Activated effector memory CD4-positive, alpha-beta T cell treated with Interleukin-2 at 50 U/mL for 16 hours (primary cell): ENCODE results near the gene ZMYND8.
"Not testable (repeated sequence)": the region's sequence is repeated elsewhere in the genome, so short reads cannot be mapped to it uniquely, and the experiment has no call there.

Source experiments
- DNase-seq: peaks from one replicate; pipeline ENCODE4 v3.0.0-alpha.2; 2020

Gene ZMYND8

GRCh38 chr20:47309806-47310426 is 46.6 kb downstream of the ZMYND8 start:
- no peak for DNase-seq

GRCh38 chr20:47309394-47309793 is 47.1 kb downstream of the ZMYND8 start:
- no peak for DNase-seq

DNA sequence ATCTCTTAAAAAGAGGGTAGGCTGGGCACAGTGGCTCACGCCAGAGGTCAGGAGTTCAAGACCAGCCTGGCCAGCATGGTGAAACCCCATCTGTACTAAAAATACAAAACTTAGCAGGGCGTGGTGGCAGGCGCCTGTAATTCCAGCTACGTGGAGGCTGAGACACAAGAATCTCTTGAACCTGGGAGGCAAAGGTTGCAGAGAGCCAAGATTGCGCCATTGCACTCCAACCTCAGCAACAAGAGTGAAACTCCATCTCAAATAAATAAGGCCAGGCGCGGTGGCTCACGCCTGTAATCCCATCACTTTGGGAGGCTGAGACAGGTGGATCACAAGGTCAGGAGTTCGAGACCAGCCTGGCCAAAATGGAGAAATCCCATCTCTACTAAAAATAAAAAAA is 48.9 kb downstream of the ZMYND8 start:
- DNase-seq, result not testable (repeated sequence)

DNA sequence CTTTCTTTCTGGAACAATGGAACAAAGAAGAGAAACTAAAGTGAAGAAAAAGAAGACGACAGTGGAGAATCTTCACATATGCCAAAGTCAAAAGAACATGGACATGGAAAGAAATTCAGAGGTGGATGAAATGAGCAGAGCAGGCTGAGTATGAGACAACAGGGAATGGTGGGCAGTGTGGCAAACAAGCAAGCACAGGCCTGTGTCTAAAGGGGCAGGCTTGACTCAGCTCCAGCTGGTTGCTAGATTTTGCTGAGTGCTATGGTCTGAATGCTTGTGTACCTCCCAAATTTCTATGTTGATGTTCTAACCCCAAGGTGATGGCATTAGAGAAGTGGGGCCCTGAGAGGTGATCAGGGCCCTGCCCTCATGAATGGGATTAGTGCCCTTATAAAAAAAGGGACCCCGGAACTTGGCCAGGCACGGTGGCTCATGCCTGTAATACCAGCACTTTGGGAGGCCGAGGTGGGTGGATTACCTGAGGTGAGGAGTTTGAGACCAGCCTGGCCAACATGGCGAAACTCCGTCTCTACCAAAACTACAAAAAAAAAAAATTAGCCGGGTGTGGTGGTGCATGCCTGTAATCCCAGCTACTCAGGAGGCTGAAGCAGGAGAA is 49.6 kb downstream of the ZMYND8 start:
- no peak for DNase-seq

- DNase-seq, result no peak
Observed at GRCh38 chr20:47306095-47306494, 50.4 kb downstream of the ZMYND8 start.

DNA sequence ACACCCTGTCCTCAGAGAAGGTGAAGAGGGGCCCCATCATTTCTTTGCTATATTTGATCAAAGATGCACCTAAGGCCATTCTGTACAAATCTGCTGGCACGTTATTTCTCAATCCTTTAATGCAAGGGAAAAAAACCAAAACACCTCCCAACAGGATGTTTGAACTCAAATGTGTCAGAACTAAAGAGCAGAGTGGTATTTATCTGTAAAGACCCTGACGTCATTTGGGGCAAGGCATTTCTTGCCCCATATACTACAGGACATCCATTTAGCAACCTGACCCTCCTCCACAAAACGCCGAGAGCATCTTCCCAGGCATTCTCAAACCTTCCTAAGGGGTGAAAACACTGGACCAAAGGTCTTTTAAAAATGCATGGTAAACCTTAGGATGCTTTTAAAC is 50.8 kb downstream of the ZMYND8 start:
- DNase-seq, result no peak

DNA sequence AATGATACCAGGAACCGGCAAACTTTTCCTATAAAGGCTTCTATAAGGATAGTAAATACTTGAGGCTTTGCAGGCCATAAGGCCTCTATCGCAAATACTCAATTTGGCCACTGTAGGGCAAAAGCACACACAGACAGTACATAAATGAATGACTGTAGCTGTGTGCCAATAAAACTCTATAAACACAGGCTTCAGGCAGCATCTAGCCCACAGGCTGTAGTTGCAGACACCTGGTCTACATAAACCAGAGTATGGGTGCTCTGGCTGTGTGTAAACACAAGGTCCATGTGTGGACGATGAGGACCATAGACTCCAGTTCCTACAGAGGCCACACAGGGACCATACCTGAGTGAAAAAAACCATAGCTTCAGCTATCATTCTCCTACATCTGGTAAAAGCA is 52.2 kb downstream of the ZMYND8 start:
- DNase-seq, result no peak

DNA sequence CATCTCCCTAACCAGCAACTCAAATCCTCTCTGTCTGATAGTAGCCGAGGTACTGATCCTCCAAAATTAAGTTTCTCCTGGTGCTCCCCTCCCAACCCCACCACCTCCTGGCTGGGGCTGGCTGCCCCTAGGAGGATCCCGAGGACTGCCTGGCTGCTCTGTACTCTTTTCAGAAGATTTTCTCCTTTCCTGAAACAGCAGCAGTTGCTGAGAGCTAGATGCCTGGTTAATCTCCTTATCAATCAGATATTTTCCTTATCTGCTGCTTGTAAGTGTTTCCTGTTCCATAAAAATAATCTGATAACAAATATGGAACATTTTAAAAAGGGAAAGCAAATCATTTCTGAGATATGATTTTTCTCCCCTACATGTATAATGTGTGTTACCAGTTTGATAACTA is 52.8 kb downstream of the ZMYND8 start:
- no peak for DNase-seq

DNA sequence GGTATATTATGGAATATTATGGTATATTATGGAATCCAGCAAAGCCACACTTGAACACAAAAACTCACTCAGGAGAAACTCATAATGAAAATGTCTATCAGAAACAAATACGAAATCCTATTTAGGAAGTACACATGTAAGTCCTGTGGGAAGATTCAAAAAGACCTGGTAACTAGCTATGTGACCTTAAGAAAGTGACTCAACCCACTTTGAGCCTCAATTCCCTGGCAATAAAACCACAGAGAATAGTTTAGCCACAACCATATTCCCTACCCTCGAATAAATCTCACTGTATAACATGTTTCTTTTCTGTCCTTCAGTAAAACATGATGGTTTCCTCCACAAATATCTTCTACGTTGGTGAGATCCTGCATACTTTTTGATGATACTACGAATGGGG is 56.4 kb downstream of the ZMYND8 start:
- no peak for DNase-seq

GRCh38 chr20:47298624-47299023 is 57.9 kb downstream of the ZMYND8 start:
- DNase-seq, result no peak

- no peak for DNase-seq
Observed at GRCh38 chr20:47297746-47298145, 58.8 kb downstream of the ZMYND8 start.

GRCh38 chr20:47296950-47297349 is 59.5 kb downstream of the ZMYND8 start:
- DNase-seq, result no peak

DNA sequence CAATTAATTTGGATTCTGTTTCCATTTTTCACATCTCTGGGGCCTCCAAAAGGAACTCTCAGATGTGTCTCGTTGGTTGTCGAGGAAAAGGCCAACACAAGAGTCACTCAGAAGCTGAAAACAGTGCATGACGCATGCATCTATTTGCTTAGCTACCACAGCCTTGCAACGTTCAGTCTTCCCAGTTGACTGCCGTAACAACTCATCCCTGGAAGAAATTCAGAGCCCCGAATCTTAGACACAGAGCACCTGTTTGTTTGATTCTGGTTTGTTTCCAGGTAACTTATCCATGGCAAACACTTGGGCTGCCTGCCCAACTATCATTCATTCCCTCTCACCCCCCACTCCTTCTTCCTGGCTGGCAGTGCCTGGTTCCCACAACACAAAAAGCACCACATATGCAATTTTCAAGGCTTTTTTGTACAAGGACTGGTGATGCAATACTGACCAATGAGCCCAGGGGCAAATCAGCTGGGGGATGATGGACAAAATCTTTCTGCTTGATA is 60.5 kb downstream of the ZMYND8 start:
- DNase-seq, result no peak

DNA sequence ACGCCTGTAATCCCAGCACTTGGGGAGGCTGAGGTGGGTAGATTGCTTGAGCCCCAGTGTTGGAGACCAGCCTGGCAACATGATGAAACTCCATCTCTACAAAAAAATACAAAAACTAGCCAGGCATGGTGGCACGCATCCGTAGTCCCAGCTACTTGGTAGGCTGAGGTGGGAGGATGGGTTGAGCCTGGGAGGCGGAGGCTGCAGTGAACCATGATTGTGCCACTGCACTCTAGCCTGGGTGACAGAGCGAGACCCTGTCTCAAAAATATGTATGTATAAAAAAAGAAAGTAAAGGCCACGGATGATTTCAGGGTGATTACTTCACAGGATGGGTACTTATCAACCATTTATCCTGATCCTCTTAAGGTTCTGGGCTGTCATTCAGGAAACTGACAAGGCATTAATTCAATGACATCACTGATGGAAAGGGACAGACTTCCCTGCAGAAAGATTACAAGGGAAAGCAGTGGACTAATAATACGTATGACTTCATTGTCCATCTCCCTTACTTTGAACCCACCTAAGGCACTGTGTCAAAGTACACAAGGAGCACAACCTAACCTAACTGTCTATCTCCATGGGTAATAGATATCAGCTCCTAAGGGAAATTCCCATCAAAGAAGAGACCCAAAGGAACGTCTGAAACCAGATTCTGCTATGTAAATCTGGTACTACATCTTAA is 61.2 kb downstream of the ZMYND8 start:
- DNase-seq, result no peak

GRCh38 chr20:47293631-47294030 is 62.9 kb downstream of the ZMYND8 start:
- DNase-seq, result no peak

GRCh38 chr20:47292581-47292980 is 63.9 kb downstream of the ZMYND8 start:
- DNase-seq, result no peak

GRCh38 chr20:47290666-47291430 is 65.7 kb downstream of the ZMYND8 start:
- no peak for DNase-seq

GRCh38 chr20:47290008-47290407 is 66.5 kb downstream of the ZMYND8 start:
- no peak for DNase-seq

- DNase-seq, result no peak
Observed at GRCh38 chr20:47289096-47289495, 67.4 kb downstream of the ZMYND8 start.

DNA sequence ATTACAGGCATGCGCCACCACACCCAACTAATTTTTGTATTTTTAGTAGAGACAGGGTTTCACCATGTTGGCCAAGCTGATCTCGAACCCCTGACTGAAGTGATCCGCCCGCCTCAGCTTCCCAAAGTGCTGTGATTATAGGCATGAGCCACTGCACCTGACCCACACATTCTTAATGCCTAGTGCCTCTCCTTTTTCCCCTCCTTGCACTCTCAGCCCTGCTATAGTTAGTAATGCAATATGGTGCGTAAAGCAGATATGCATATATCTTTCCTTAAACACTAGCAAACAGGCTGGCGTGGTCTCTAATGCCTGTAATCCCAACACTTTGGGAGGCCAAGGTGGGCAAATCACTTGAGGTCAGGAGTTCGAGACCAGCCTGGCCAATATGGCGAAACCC is 68.0 kb downstream of the ZMYND8 start:
- DNase-seq, result not testable (repeated sequence)

- no peak for DNase-seq
Observed at GRCh38 chr20:47287609-47288144, 68.8 kb downstream of the ZMYND8 start.

DNA sequence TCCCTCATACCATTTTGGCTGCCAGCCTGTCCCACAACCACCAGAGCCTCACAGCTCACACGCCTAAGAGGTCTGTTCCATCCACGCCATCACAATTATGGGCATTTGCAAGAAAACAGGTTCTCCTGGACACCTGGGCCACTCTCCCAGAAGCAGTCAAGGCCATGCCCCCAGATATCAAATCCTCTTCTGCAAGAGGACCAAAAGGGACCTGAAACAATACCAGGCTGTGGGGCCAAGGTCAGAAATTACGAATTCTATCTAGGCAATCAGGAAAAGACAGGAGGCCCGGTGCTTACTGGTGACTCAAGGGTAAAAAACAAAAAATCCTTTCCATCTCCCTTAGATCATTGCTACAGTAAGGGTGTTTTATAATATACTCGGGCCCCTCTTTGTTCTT is 69.8 kb downstream of the ZMYND8 start:
- no peak for DNase-seq

GRCh38 chr20:47285189-47285588 is 71.3 kb downstream of the ZMYND8 start:
- no peak for DNase-seq
